ENCODE data around the gene KLHL21. TPM values are rescaled to one million over a fixed set of nuclear protein-coding genes. Genes with fewer than 3 reads are reported as not detected.

KLHL21 gene
- total and polyA plus RNA-seq, 9 of the 15 experiments (the other 6 are each of a cell fraction or from before 2014, with no cell fraction given): 2.1 to 42.1 (median 17.5) TPM

GRCh38 chr1:6579374-6580118 lies 23.1 kb downstream of the KLHL21 start, which contains the start of gene ZBTB48 (continued):
- TF ChIP-seq NKRF (IDR thresholded peaks at IDR 0.05; ENCODE audit: borderline replicate concordance) (no peak), BHLHE40 (IDR thresholded peaks at IDR 0.05; ENCODE audit: low read length) (peak; percentile 69), ZMIZ1 (IDR thresholded peaks at IDR 0.05; ENCODE audit: low read depth in 2 of 2, low read length in 2 of 2) (no peak), ZNF778 (CRISPR knock-in tag; IDR thresholded peaks at IDR 0.05) (no peak), KLF1 (tag; IDR thresholded peaks at IDR 0.05) (no peak), PTBP1 (IDR thresholded peaks at IDR 0.05; ENCODE audit: low read depth, low read length) (no peak), RAD51 (IDR thresholded peaks at IDR 0.05; ENCODE audit: borderline replicate concordance, low read depth) (no peak), ZNF347 (CRISPR knock-in tag; IDR thresholded peaks at IDR 0.05; ENCODE audit: low read depth) (no peak), ARHGAP35 (IDR thresholded peaks at IDR 0.05; ENCODE audit: partially characterized antibody) (no peak), ZNF586 (CRISPR knock-in tag; conservative IDR thresholded peaks at IDR 0.05) (no peak), RAD21 (CRISPR knock-in tag; conservative IDR thresholded peaks at IDR 0.05 in 1 of 2, IDR thresholded peaks at IDR 0.05 in 1 of 2) (no peak), NFYB (IDR thresholded peaks at IDR 0.05; ENCODE audit: extremely low read depth, insufficient read length) (peak; percentile 41), E2F5 (CRISPR knock-in tag; IDR thresholded peaks at IDR 0.05) (peak; percentile 63; the same call in 1 of the 2 replicates), MAX (CRISPR knock-in tag; IDR thresholded peaks at IDR 0.05) (peak; percentile 62; the same call in 1 of the 2 replicates), GMEB1 (CRISPR knock-in tag; IDR thresholded peaks at IDR 0.05) (peak; percentile 83), RHOXF2B (CRISPR knock-in tag; conservative IDR thresholded peaks at IDR 0.05) (peak; percentile 47; the same call in 1 of the 2 replicates), ETS1 (conservative IDR thresholded peaks at IDR 0.05; ENCODE audit: control insufficient read depth, low read depth, low read length) (0 out of 2 replicates have a peak, but pooled peaks have one; percentile 74)
